ENCODE results near the gene CLCN6. TPM values are rescaled to one million over a fixed set of nuclear protein-coding genes. Genes with fewer than 3 reads are reported as not detected.

CLCN6 gene
- total and polyA plus RNA-seq, 2 donors (not counting 1 experiment from before 2014, with no cell fraction given) = 35.0 to 99.8 TPM

GRCh38 chr1:11789126-11790067 is 16.6 kb upstream of the CLCN6 start:
- H3K27me3 ChIP-seq (replicated peaks in 1 of 4; ENCODE audit: control extremely low read depth in 1 of 4, control insufficient read depth in 3 of 4, insufficient read depth in 4 of 4, low read length in 3 of 4) = no peaks in the 10 kb centered on the region
- Mint-ChIP-seq H3K4me3 (no peak overlapping the region), H3K4me1 (peaks cover 35% of the 10 kb centered on the region), H3K27me3 (no peaks in the 10 kb centered on the region), H3K27ac (peak overlapping the region; percentile 50), H3K9me3 (ENCODE audit: insufficient read depth) (no peaks in the 10 kb centered on the region)
- H3K4me3 ChIP-seq (ENCODE audit: control extremely low read depth in 1 of 5, extremely low read depth in 1 of 5, insufficient read depth in 1 of 5, low read depth in 2 of 5, low read length in 4 of 5) = no peak overlapping the region
- H3K9me3 ChIP-seq (ENCODE audit: control extremely low read depth in 1 of 3, control insufficient read depth in 2 of 3, insufficient read depth in 1 of 3, low read length in 2 of 3) = no peaks in the 10 kb centered on the region
- H3K27ac ChIP-seq (ENCODE audit: low read length in 2 of 2) = no peak overlapping the region
- no peak for DNase-seq
- TF ChIP-seq CTCF (IDR thresholded peaks at IDR 0.05) (no peak), EZH2 (IDR thresholded peaks at IDR 0.05; ENCODE audit: borderline replicate concordance, insufficient read depth, low read depth, low read length, poor library complexity, severe bottlenecking) (no peak)
- ChIA-PET POLR2A (no interaction called here), CTCF (interaction anchor here (1.0 kb wide), 1 partner anchor 49 kb away, joined by 3 read pairs; no protein-coding TSS in a partner anchor)
- ATAC-seq (ENCODE audit: low read depth) = no peak
- WGBS (ENCODE audit: insufficient coverage) = 87% methylated on average over 13 of the region's 13 CpGs
- peaks cover 19 to 28% of the 10 kb centered on the region in 2 donors for H3K4me1 ChIP-seq (ENCODE audit: control insufficient read depth in 2 of 2, insufficient read depth in 2 of 2, low read length in 2 of 2)
- peaks cover 2% of the 10 kb centered on the region for H3K79me2 ChIP-seq (ENCODE audit: control insufficient read depth, insufficient read depth, low read length)
- intact Hi-C loops (cut with micrococcal nuclease) = no loop called here
- peaks cover 4% of the 10 kb centered on the region for H4K20me1 ChIP-seq (ENCODE audit: control insufficient read depth, insufficient read depth, low read length, poor library complexity, severe bottlenecking)
- H2AFZ ChIP-seq (ENCODE audit: insufficient read depth, low read depth, low read length, poor library complexity, severe bottlenecking) = no peak overlapping the region
- no peak overlapping the region for H3K9ac ChIP-seq (ENCODE audit: low read length)
- no peak overlapping the region for H3K4me2 ChIP-seq (replicated peaks; ENCODE audit: low read depth, low read length, poor library complexity, severe bottlenecking)
- H3K36me3 ChIP-seq (replicated peaks in 1 of 2; ENCODE audit: control extremely low read depth in 1 of 2, control insufficient read depth in 1 of 2, extremely low read depth in 1 of 2, insufficient read depth in 2 of 2, low read length in 1 of 2) = peaks cover 0 to 45% of the 10 kb centered on the region in 2 experiments

Data from B cell (primary cell).